Measurements from ENCODE around the gene WAS. TPM values are rescaled to one million over a fixed set of nuclear protein-coding genes. Genes with fewer than 3 reads are reported as not detected.
"Not testable (repeated sequence)": the region's sequence is repeated elsewhere in the genome, so short reads cannot be mapped to it uniquely, and the experiment has no call there.

WAS gene
- total RNA-seq, 1 experiment from 2014 or later = 0.90 TPM

DNA sequence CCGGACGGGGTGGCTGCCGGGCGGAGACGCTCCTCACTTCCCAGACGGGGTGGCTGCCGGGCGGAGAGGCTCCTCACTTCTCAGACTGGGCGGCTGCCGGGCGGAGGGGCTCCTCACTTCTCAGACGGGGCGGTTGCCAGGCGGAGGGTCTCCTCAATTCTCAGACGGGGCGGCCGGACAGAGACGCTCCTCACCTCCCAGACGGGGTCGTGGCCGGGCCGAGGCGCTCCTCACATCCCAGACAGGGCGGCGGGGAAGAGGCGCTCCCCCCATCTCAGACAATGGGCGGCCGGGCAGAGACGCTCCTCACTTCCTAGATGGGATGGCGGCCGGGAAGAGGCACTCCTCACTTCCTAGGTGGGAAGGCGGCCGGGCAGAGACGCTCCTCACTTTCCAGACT lies 23.9 kb upstream of the WAS start:
- H3K27ac ChIP-seq (ENCODE audit: low read depth, low read length, poor library complexity, severe bottlenecking); H3K36me3 ChIP-seq (ENCODE audit: insufficient read depth, low read length, poor library complexity, severe bottlenecking); intact Hi-C loops (cut with micrococcal nuclease; ENCODE audit: unreplicated experiment); BruUV-seq (replicated peaks); H3K4me3 ChIP-seq (ENCODE audit: low read depth, low read length, poor library complexity, severe bottlenecking); H3K27me3 ChIP-seq (replicated peaks; ENCODE audit: insufficient read depth, low read depth, low read length, poor library complexity); CTCF ChIA-PET; POLR2A ChIA-PET (ENCODE audit: low non-redundant PET); H3K9me3 ChIP-seq (ENCODE audit: low read depth, low read length, poor library complexity, severe bottlenecking); H3K4me1 ChIP-seq (ENCODE audit: insufficient read depth, low read length, poor library complexity, severe bottlenecking); DNase-seq (ENCODE audit: low spot score): not testable (repeated sequence)

DNA sequence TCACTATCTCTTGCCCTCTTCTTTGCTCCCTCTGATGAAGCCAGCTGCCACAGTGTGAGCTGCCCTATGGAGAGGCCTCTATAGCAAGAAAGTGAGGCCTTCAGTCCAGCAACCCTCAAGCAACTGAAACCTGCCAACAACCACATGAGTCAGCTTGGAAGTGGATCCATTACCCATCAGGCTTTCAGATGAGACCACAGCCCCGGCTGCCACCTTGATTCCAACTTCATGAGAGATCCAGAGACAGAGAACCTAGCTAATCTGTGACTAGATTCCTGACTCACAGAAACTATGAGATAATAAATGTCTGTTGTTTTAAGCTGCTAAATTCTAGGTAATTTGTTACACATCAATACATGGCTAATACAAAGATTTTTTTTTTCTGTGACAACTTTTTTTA lies 20.4 kb upstream of the WAS start:
- TF ChIP-seq EZH2 (IDR thresholded peaks at IDR 0.05; ENCODE audit: borderline replicate concordance, low read depth, low read length, poor library complexity, severe bottlenecking) (no peak), CTCF (conservative IDR thresholded peaks at IDR 0.05; ENCODE audit: low read depth, low read length) (no peak)
- Histone ChIP-seq H3K27me3 (replicated peaks; ENCODE audit: insufficient read depth, low read depth, low read length, poor library complexity) (no peaks in the 10 kb centered on the region), H3K4me3 (ENCODE audit: low read depth, low read length, poor library complexity, severe bottlenecking) (no peak overlapping the region), H3K36me3 (ENCODE audit: insufficient read depth, low read length, poor library complexity, severe bottlenecking) (no peaks in the 10 kb centered on the region), H3K4me1 (ENCODE audit: insufficient read depth, low read length, poor library complexity, severe bottlenecking) (no peaks in the 10 kb centered on the region), H3K9me3 (ENCODE audit: low read depth, low read length, poor library complexity, severe bottlenecking) (no peaks in the 10 kb centered on the region), H3K27ac (ENCODE audit: low read depth, low read length, poor library complexity, severe bottlenecking) (no peak overlapping the region)
- ChIA-PET POLR2A (ENCODE audit: low non-redundant PET) (no interaction called here), CTCF (no interaction called here)
- no peak for DNase-seq (ENCODE audit: low spot score)
- intact Hi-C loops (cut with micrococcal nuclease; ENCODE audit: unreplicated experiment) = no loop called here
- BruUV-seq (replicated peaks) = no TSS peak

DNA sequence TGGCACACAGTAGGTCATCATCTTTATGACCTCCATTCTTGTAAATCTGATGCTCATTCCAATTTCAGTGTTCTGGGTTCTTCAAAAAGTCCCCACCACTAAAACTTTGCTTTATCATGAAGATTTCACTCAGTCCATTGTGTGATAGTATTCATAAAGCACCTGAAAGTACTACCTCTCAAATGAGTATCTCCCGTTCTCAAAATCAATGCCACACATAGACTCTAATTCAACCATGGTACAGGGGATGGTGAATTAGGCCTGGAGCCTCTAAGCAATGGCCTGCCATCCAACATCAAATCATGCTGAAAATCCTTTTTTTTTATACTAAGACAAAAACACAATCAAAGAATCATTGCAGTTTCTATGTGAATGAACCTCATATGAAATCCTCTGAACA lies 19.4 kb upstream of the WAS start:
- H3K4me3 ChIP-seq (ENCODE audit: low read depth, low read length, poor library complexity, severe bottlenecking) = no peak overlapping the region
- H3K36me3 ChIP-seq (ENCODE audit: insufficient read depth, low read length, poor library complexity, severe bottlenecking) = no peaks in the 10 kb centered on the region
- ChIA-PET POLR2A (ENCODE audit: low non-redundant PET) (no interaction called here), CTCF (no interaction called here)
- DNase-seq (ENCODE audit: low spot score) = no peak
- H3K9me3 ChIP-seq (ENCODE audit: low read depth, low read length, poor library complexity, severe bottlenecking) = no peaks in the 10 kb centered on the region
- TF ChIP-seq CTCF (conservative IDR thresholded peaks at IDR 0.05; ENCODE audit: low read depth, low read length) (no peak), EZH2 (IDR thresholded peaks at IDR 0.05; ENCODE audit: borderline replicate concordance, low read depth, low read length, poor library complexity, severe bottlenecking) (no peak)
- intact Hi-C loops (cut with micrococcal nuclease; ENCODE audit: unreplicated experiment) = no loop called here
- BruUV-seq (replicated peaks) = no TSS peak
- no peaks in the 10 kb centered on the region for H3K4me1 ChIP-seq (ENCODE audit: insufficient read depth, low read length, poor library complexity, severe bottlenecking)
- H3K27ac ChIP-seq (ENCODE audit: low read depth, low read length, poor library complexity, severe bottlenecking) = no peak overlapping the region
- no peaks in the 10 kb centered on the region for H3K27me3 ChIP-seq (replicated peaks; ENCODE audit: insufficient read depth, low read depth, low read length, poor library complexity)

DNA sequence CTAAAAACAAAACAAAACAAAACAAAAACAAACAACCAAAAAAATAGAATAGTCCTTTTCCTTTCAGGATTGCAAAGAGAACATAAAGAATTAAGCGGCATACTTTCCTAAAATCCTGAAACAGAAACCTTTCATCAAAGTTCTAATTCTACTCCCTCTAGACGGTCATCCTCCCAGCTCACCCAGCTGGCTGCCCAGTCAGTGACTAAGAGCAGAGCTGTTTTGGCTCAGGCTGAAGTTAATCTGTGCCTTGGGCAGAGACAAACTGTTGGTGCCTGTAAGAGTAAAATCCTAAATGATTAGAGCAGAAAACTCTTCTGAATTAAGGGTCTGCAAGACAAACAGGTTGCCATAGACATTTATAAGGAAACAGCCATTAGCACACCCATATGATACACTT lies 17.6 kb upstream of the WAS start:
- no peak for TF ChIP-seq EZH2 (IDR thresholded peaks at IDR 0.05; ENCODE audit: borderline replicate concordance, low read depth, low read length, poor library complexity, severe bottlenecking)
- no peak for TF ChIP-seq CTCF (conservative IDR thresholded peaks at IDR 0.05; ENCODE audit: low read depth, low read length)
- CTCF ChIA-PET = no interaction called here
- BruUV-seq (replicated peaks) = no TSS peak
- no peak for DNase-seq (ENCODE audit: low spot score)
- intact Hi-C loops (cut with micrococcal nuclease; ENCODE audit: unreplicated experiment) = no loop called here
- Histone ChIP-seq H3K27me3 (replicated peaks; ENCODE audit: insufficient read depth, low read depth, low read length, poor library complexity) (no peaks in the 10 kb centered on the region), H3K4me3 (ENCODE audit: low read depth, low read length, poor library complexity, severe bottlenecking) (no peak overlapping the region), H3K36me3 (ENCODE audit: insufficient read depth, low read length, poor library complexity, severe bottlenecking) (no peaks in the 10 kb centered on the region), H3K27ac (ENCODE audit: low read depth, low read length, poor library complexity, severe bottlenecking) (no peak overlapping the region), H3K4me1 (ENCODE audit: insufficient read depth, low read length, poor library complexity, severe bottlenecking) (no peaks in the 10 kb centered on the region), H3K9me3 (ENCODE audit: low read depth, low read length, poor library complexity, severe bottlenecking) (no peaks in the 10 kb centered on the region)
- POLR2A ChIA-PET (ENCODE audit: low non-redundant PET) = no interaction called here
